Muscle of leg (tissue), 16 donors: ENCODE results near the gene CCDC171. TPM values are rescaled to one million over a fixed set of nuclear protein-coding genes. Genes with fewer than 3 reads are reported as not detected.

Source experiments
- DNase-seq: peaks from one replicate; pipeline ENCODE4 v3.0.0; 2013
- H3K27ac ChIP-seq: one replicate; pipeline ENCODE4 v1.5.1; 2013; ENCODE audit warnings: mild to moderate bottlenecking, low read length, control low read depth
- H3K27me3 ChIP-seq: one replicate; pipeline ENCODE4 v1.6.1; 2013; ENCODE audit warnings: low read length; ENCODE audit not compliant: control insufficient read depth, insufficient read depth
- H3K36me3 ChIP-seq: one replicate; pipeline ENCODE4 v1.6.1; 2013; ENCODE audit warnings: low read length; ENCODE audit not compliant: control insufficient read depth, insufficient read depth
- H3K4me1 ChIP-seq: one replicate; pipeline ENCODE4 v1.6.1; 2013; ENCODE audit warnings: low read length; ENCODE audit not compliant: control insufficient read depth, insufficient read depth
- H3K4me3 ChIP-seq: one replicate; pipeline ENCODE4 v1.5.1; 2013; ENCODE audit warnings: low read length, control low read depth
- H3K9me3 ChIP-seq: replicated peaks from 2 replicates; pipeline ENCODE4 v1.6.1; 2013; ENCODE audit warnings: low read depth, low read length; ENCODE audit not compliant: control insufficient read depth
- WGBS: methylation state at CpG from one replicate; pipeline ENCODE4 v1.1.5; 2013; ENCODE audit warnings: missing lambda C conversion rate; ENCODE audit not compliant: insufficient coverage; 5-methylcytosine and 5-hydroxymethylcytosine counted together
- long read RNA-seq, 11 donors: transcript quantifications; one replicate each; lab custom pipeline, GENCODE V29; 2026
- polyA plus RNA-seq, 8 donors: library from polyadenylated mRNA; unstranded; fragments of 120-200 nt; gene quantifications; one replicate each; pipeline versions ENCODE4 v1.2.1 to v1.2.3, GENCODE V29; 2013; ENCODE audit warnings: inconsistent platforms in 1 of 8, low replicate concordance in 1 of 8; ENCODE audit not compliant: insufficient read length in 8 of 8, insufficient read depth in 1 of 8
- total RNA-seq: library from RNA; stranded (reverse); fragments of 120-200 nt; gene quantifications from one replicate; pipeline ENCODE4 v1.2.4, GENCODE V29; 2013

The CCDC171 gene
- total RNA-seq, result 3.5 TPM
- 1 to 10 TPM; 1.5 to 4.0 (median 2.1) TPM for polyA plus RNA-seq
- long read RNA-seq, donor 1, result 0 reads
- long read RNA-seq, donor 2, result 0 reads
- long read RNA-seq, donor 3, result 0 reads
- long read RNA-seq, donor 4, result 0 reads
- long read RNA-seq, donor 5, result 0 reads
- long read RNA-seq, donor 6, result 0 reads
- long read RNA-seq, donor 7, result 0 reads
- long read RNA-seq, donor 8, result 0 reads
- long read RNA-seq, donor 9, result 0 reads
- long read RNA-seq, donor 10, result 0 reads
- long read RNA-seq, donor 11, result 0 reads

- H3K27ac ChIP-seq, result peak within 1 kb of the TSS; percentile 97
- DNase-seq, result peak; percentile 99
- H3K4me3 ChIP-seq, result peak within 1 kb of the TSS; percentile 95
- peaks cover 2% of the 10 kb centered on the region for H3K27me3 ChIP-seq
- WGBS, result under 1% methylated on average over 61 of the region's 65 CpGs
- H3K4me1 ChIP-seq, result peaks cover 4% of the 10 kb centered on the region
- H3K9me3 ChIP-seq, result no peaks in the 10 kb centered on the region
- H3K36me3 ChIP-seq, result no peaks in the 10 kb centered on the region
Measured at GRCh38 chr9:15552636-15553527, at the start of gene CCDC171. TSS of gene CCDC171 (plus strand) at chr9:15553043. CDS start at chr9:15564089, 11,046 bp downstream.

DNA sequence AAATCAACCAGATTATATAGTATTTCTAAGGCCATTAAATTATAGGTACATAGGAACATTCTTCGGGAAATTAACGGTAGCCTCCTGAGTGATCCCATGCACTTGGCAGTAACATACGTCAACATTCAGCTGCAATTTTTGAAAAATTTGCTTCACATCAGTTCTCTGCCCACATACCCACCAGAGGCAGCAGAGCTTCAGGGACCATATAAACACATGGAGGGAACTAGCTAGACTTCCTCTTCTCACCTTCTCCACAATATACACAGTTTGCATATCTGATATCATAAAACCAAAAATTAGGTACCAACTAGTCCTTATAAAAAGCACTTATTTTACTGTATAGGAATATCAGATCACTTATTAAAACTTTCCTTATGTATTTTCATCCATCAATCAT lies 46.9 kb upstream of the CCDC171 start:
- no peak overlapping the region for H3K4me3 ChIP-seq
- peaks cover 18% of the 10 kb centered on the region for H3K36me3 ChIP-seq
- 80% methylated on average over 2 of the region's 3 CpGs for WGBS
- DNase-seq, result no peak
- H3K4me1 ChIP-seq, result no peaks in the 10 kb centered on the region
- H3K27ac ChIP-seq, result no peak overlapping the region
- no peaks in the 10 kb centered on the region for H3K9me3 ChIP-seq
- no peaks in the 10 kb centered on the region for H3K27me3 ChIP-seq

DNA sequence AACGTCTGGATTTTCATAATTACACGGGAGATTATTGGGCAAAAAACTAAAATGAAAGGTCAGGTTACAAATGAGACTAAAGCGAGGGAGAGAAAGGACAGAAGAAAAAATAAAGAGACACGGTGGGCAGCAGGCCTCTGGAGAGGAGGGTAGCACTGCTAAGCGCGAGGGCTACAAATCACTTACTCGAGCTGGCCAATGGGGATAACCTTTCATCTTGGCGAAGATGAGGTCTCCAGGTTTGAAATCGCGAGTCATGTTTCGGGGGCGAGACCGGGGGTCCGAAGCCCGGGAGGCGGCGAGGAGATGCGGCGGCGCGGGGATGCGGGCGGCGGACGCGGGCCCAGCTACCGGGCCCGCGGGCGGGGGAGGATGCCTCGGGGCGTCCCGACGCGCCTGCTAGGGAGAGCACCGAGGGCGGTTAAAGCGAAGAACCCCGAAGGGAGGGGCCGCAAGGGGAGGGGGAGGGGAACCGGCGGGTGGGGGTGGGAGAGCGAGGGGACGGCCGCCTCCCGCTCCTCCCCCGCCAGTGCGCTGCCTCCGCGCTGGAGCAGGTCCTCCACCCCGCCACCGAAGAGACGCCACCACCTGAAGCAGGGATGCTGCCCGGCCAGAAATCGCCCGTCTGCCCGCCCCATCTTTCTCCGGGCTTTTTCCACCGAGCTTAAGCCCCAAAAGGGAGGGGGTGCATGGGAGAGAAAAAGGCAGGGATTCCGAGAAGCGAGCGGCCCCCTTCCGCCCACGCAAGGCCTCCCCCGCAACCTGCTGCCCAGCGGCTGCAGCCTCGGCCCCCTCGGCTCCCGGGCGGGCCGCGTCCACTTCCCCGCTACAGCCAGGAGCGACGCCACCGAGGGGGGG lies 42.7 kb upstream of the CCDC171 start:
- H3K4me1 ChIP-seq, result no peaks in the 10 kb centered on the region
- peak overlapping the region; percentile 90 for H3K27ac ChIP-seq
- H3K4me3 ChIP-seq, result peak overlapping the region; percentile 84
- WGBS, result under 1% methylated on average over 51 of the region's 76 CpGs
- no peaks in the 10 kb centered on the region for H3K9me3 ChIP-seq
- peak; percentile 71 for DNase-seq
- H3K27me3 ChIP-seq, result no peaks in the 10 kb centered on the region
- H3K36me3 ChIP-seq, result peaks cover 9% of the 10 kb centered on the region

GRCh38 chr9:15510789-15511575 lies 41.9 kb upstream of the CCDC171 start, which contains the start of gene PSIP1:
TSS of gene PSIP1 (minus strand) at chr9:15510970. CDS start at chr9:15510188, 782 bp downstream.
- peak; percentile 94 for DNase-seq
- peak within 1 kb of the TSS; percentile 90 for H3K27ac ChIP-seq
- no peaks in the 10 kb centered on the region for H3K4me1 ChIP-seq
- under 1% methylated on average over 66 of the region's 72 CpGs for WGBS
- H3K27me3 ChIP-seq, result no peaks in the 10 kb centered on the region
- peak within 1 kb of the TSS; percentile 84 for H3K4me3 ChIP-seq
- H3K9me3 ChIP-seq, result no peaks in the 10 kb centered on the region
- peaks cover 7% of the 10 kb centered on the region for H3K36me3 ChIP-seq

- H3K4me1 ChIP-seq, result no peaks in the 10 kb centered on the region
- no peaks in the 10 kb centered on the region for H3K27me3 ChIP-seq
- WGBS, result no CpG with 5 or more reads among the region's 1 CpG
- H3K36me3 ChIP-seq, result peaks cover 5% of the 10 kb centered on the region
- H3K4me3 ChIP-seq, result no peak overlapping the region
- DNase-seq, result no peak
- no peaks in the 10 kb centered on the region for H3K9me3 ChIP-seq
- H3K27ac ChIP-seq, result no peak overlapping the region
Measured at GRCh38 chr9:15512204-15512603, 40.6 kb upstream of the CCDC171 start.

DNA sequence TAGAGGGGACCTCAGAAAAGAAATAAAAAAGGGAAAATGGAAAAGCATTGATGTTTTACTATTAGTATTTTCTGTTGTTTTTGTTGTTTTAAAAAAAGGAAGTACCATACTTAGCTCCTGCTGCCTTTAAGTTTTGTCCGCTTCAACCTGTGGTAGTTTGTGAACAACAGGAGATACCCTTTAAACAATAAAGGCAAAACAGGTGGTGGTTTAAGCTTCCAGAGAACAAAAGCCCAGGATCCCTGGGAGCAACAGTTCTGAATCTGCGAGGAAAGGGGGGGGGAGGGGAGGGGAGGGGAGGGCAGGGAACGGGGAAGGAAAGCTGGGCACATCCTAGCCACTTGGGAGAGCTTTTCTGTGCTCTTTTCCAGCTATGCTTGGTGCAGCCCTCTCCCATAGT lies 40.0 kb upstream of the CCDC171 start:
- no peak overlapping the region for H3K4me3 ChIP-seq
- no peak for DNase-seq
- no peaks in the 10 kb centered on the region for H3K4me1 ChIP-seq
- no peak overlapping the region for H3K27ac ChIP-seq
- H3K9me3 ChIP-seq, result no peaks in the 10 kb centered on the region
- 27% methylated on average over 2 of the region's 3 CpGs for WGBS
- no peaks in the 10 kb centered on the region for H3K36me3 ChIP-seq
- no peaks in the 10 kb centered on the region for H3K27me3 ChIP-seq

DNA sequence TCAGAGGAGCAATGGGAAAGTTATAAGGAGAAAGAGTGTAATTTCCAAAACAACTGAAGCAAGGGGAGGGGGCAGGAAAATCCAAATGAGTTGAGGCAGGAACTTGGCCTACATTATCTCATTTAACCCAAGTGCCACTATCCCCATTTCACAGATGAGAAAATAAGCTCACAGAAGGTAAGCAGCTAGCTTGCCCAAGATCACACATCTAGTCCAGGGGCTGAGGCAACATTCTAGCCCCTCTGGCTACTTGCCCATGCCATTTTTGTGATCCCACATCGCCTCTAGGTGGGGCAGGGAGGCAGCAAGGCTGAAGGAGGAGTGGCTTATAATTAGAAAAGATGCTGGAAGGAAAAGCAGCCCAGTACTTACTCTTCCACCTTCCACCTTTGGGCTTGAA lies 39.5 kb upstream of the CCDC171 start:
- DNase-seq, result no peak
- WGBS, result no CpG with 5 or more reads among the region's 1 CpG
- H3K9me3 ChIP-seq, result no peaks in the 10 kb centered on the region
- H3K4me1 ChIP-seq, result no peaks in the 10 kb centered on the region
- no peaks in the 10 kb centered on the region for H3K27me3 ChIP-seq
- no peak overlapping the region for H3K4me3 ChIP-seq
- no peaks in the 10 kb centered on the region for H3K36me3 ChIP-seq
- H3K27ac ChIP-seq, result no peak overlapping the region

GRCh38 chr9:15519831-15520230 lies 33.0 kb upstream of the CCDC171 start:
- 50% methylated on average over 1 of the region's 2 CpGs for WGBS
- H3K27ac ChIP-seq, result no peak overlapping the region
- no peaks in the 10 kb centered on the region for H3K4me1 ChIP-seq
- DNase-seq, result no peak
- no peaks in the 10 kb centered on the region for H3K9me3 ChIP-seq
- H3K4me3 ChIP-seq, result no peak overlapping the region
- no peaks in the 10 kb centered on the region for H3K36me3 ChIP-seq
- no peaks in the 10 kb centered on the region for H3K27me3 ChIP-seq

DNA sequence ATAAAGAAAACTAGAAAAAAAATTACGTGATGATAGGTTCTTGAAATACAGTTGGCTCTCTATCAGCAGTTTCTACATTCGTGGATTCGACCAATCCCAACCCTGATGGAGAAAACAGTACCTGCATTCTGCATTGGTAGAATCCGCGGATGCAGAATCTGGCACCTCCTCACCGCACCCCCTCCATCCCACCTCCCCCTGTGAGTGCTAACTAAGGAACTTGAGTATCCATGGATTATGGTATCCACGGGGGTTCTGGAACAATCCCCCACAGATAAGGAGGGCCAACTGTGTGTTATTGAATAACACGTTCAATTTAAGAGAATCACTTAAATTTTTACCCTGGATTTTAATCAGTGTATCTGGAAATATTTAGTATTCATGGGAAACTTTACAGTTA lies 31.6 kb upstream of the CCDC171 start:
- H3K36me3 ChIP-seq, result no peaks in the 10 kb centered on the region
- no peak for DNase-seq
- no peaks in the 10 kb centered on the region for H3K4me1 ChIP-seq
- no peak overlapping the region for H3K4me3 ChIP-seq
- H3K27me3 ChIP-seq, result no peaks in the 10 kb centered on the region
- H3K9me3 ChIP-seq, result no peaks in the 10 kb centered on the region
- H3K27ac ChIP-seq, result no peak overlapping the region
- WGBS, result no CpG with 5 or more reads among the region's 8 CpGs
